Spleen (tissue), 7 donors: ENCODE results near the gene LRRC15.

Experiments
- POLR2A ChIP-seq, 3 donors: fragments of 450-650 bp; IDR thresholded peaks; one replicate each; pipeline ENCODE4 v1.5.1; 2017; ENCODE audit warnings: antibody characterized with exemption in 3 of 3, mild to moderate bottlenecking in 1 of 3
- TF ChIP-seq, protein P1 (sequence below), 11 experiments: fragments of 200-600 bp in 7 of 11; fragments of 450-650 bp in 4 of 11; sonication (generic) in 4 of 11; IDR thresholded peaks in 8 of 11; conservative IDR thresholded peaks in 3 of 11; 1 replicate in 7 of 11; 2 replicates in 4 of 11; pipeline versions ENCODE4 v1.4.0 to v1.8.0; 2016 to 2021; ENCODE audit warnings: antibody characterized with exemption in 11 of 11, inconsistent platforms in 4 of 11, mild to moderate bottlenecking in 1 of 11
- donor health status: DM: no; HTN: no; CAD: no; lungs with moderate emphysema.
- donor health status: DM: no; HTN: no; CAD: no.
- donor health status: DM: no; HTN: no; CAD: no.

DNA sequence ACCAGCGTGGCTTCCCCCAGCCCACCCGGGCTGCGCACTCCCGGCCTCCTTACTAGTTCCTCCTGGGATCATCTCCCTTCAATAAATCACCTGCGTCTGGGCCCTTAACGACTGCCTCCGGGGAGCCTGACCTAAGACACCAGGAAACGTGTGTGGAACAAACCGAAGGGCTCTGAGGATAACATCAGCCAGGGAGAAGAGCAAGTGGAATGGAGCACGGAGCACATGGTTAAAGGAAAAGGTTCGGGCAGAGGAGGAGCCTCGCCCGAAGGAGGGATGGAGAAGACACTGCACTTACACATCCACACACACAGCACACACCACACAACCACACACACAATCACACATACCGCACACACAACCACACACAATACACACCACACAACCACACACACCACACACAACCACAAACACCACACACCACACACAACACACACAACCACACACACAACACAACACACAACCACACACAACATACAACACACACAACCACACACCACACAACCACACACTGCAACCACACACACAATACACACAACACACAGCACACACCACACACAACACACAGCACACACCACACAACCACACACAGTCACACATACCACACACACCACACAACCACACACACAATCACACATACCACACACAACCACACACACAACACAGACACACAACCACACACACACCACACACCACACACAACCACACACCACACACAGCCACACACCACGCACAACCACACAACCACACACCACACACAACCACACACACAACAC is 43.2 kb downstream of the LRRC15 start:
- TF ChIP-seq POLR2A (IDR thresholded peaks at IDR 0.05) = no peak
- TF ChIP-seq, protein P1, sequence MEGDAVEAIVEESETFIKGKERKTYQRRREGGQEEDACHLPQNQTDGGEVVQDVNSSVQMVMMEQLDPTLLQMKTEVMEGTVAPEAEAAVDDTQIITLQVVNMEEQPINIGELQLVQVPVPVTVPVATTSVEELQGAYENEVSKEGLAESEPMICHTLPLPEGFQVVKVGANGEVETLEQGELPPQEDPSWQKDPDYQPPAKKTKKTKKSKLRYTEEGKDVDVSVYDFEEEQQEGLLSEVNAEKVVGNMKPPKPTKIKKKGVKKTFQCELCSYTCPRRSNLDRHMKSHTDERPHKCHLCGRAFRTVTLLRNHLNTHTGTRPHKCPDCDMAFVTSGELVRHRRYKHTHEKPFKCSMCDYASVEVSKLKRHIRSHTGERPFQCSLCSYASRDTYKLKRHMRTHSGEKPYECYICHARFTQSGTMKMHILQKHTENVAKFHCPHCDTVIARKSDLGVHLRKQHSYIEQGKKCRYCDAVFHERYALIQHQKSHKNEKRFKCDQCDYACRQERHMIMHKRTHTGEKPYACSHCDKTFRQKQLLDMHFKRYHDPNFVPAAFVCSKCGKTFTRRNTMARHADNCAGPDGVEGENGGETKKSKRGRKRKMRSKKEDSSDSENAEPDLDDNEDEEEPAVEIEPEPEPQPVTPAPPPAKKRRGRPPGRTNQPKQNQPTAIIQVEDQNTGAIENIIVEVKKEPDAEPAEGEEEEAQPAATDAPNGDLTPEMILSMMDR (IDR thresholded peaks at IDR 0.05 in 8 of 11, conservative IDR thresholded peaks at IDR 0.05 in 3 of 11) = no peak
